Loucy (cell line): ENCODE measurements around the gene COA8.

ENCODE experiments used
- EZH2phosphoT487 ChIP-seq: fragments of 200-600 bp; IDR thresholded peaks from 2 replicates; pipeline ENCODE4 v1.6.1; 2018; ENCODE audit warnings: antibody characterized with exemption, mild to moderate bottlenecking, moderate library complexity, borderline replicate concordance
- TF ChIP-seq, protein P1 (sequence below): fragments of 200-600 bp; sonication (generic); conservative IDR thresholded peaks from 2 replicates; pipeline ENCODE4 v1.5.1; 2014; ENCODE audit warnings: mild to moderate bottlenecking, antibody characterized with exemption, low read length

DNA sequence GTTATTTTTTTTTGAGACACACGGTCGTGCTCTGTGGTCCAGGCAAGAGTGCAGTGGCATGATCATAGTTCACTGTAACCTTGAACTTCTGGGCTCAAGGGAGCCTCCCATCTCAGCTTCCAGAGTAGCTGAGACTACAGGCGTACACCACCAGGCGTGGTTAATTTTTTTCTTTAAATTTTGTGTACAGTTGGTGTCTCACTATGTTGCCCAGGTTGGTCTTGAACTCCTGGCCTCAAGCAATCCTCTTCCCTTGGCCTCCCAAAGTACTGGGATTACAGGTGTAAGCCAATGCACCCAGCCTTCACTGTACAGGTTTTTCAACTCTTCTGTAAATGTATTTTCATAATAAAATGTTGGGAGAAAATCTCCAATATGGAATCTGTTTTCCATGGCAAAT is 60.5 kb downstream of the COA8 start:
- TF ChIP-seq, protein P1, sequence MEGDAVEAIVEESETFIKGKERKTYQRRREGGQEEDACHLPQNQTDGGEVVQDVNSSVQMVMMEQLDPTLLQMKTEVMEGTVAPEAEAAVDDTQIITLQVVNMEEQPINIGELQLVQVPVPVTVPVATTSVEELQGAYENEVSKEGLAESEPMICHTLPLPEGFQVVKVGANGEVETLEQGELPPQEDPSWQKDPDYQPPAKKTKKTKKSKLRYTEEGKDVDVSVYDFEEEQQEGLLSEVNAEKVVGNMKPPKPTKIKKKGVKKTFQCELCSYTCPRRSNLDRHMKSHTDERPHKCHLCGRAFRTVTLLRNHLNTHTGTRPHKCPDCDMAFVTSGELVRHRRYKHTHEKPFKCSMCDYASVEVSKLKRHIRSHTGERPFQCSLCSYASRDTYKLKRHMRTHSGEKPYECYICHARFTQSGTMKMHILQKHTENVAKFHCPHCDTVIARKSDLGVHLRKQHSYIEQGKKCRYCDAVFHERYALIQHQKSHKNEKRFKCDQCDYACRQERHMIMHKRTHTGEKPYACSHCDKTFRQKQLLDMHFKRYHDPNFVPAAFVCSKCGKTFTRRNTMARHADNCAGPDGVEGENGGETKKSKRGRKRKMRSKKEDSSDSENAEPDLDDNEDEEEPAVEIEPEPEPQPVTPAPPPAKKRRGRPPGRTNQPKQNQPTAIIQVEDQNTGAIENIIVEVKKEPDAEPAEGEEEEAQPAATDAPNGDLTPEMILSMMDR, result no peak
- TF ChIP-seq EZH2phosphoT487, result no peak
